GM12875 (cell line): ENCODE data around the gene EPB41L4A.
"Not testable (repeated sequence)": the region's sequence is repeated elsewhere in the genome, so short reads cannot be mapped to it uniquely, and the experiment has no call there.

Experiments
- H3K4me3 ChIP-seq: one replicate; pipeline ENCODE4 v1.5.1; 2011; ENCODE audit warnings: low read depth, low read length, control low read depth
- CTCF ChIP-seq: IDR thresholded peaks from 2 replicates; pipeline ENCODE4 v1.5.1; 2011; ENCODE audit warnings: low read depth, mild to moderate bottlenecking, control low read depth, inconsistent platforms, low read length, moderate library complexity, borderline replicate concordance; ENCODE audit not compliant: insufficient read depth

EPB41L4A gene

GRCh38 chr5:112210430-112211005 lies 208.6 kb downstream of the EPB41L4A start:
- TF ChIP-seq CTCF: peak; percentile 37; the same call in 1 of the 2 replicates
- H3K4me3 ChIP-seq: no peak overlapping the region

- TF ChIP-seq CTCF: no peak
- no peak overlapping the region for H3K4me3 ChIP-seq
Measured at GRCh38 chr5:112208699-112209615, 210.1 kb downstream of the EPB41L4A start.

- not testable (repeated sequence) for H3K4me3 ChIP-seq
Measured at GRCh38 chr5:112208195-112208594, 210.9 kb downstream of the EPB41L4A start.

- no peak overlapping the region for H3K4me3 ChIP-seq
- no peak for TF ChIP-seq CTCF
Measured at GRCh38 chr5:112205846-112206245, 213.2 kb downstream of the EPB41L4A start.

GRCh38 chr5:112203229-112203628 lies 215.8 kb downstream of the EPB41L4A start:
- no peak for TF ChIP-seq CTCF
- no peak overlapping the region for H3K4me3 ChIP-seq

GRCh38 chr5:112202694-112203093 lies 216.4 kb downstream of the EPB41L4A start:
- TF ChIP-seq CTCF: no peak
- no peak overlapping the region for H3K4me3 ChIP-seq

GRCh38 chr5:112201141-112201540 lies 217.9 kb downstream of the EPB41L4A start:
- no peak for TF ChIP-seq CTCF
- H3K4me3 ChIP-seq: no peak overlapping the region
